ENCODE data around the gene KLK2.

The KLK2 gene

GRCh38 chr19:50873056-50873455, at the start of gene KLK2:
KLK2 (plus strand) TSS chr19:50873439; CDS start chr19:50873474, 35 bp downstream.
- DNase-seq: no peak

GRCh38 chr19:50826492-50827240, 46.6 kb upstream of the KLK2 start:
- DNase-seq: no peak

GRCh38 chr19:50827476-50827875, 45.8 kb upstream of the KLK2 start:
- DNase-seq: no peak

- DNase-seq: no peak
Measured at GRCh38 chr19:50829801-50830200, 43.4 kb upstream of the KLK2 start.

- DNase-seq: no peak
Measured at GRCh38 chr19:50830266-50831025, 42.8 kb upstream of the KLK2 start.

- no peak for DNase-seq
Measured at GRCh38 chr19:50831026-50831396, 42.2 kb upstream of the KLK2 start.

- no peak for DNase-seq
Measured at GRCh38 chr19:50832666-50833065, 40.6 kb upstream of the KLK2 start.

- no peak for DNase-seq
Measured at GRCh38 chr19:50833117-50833801, 40.0 kb upstream of the KLK2 start, which contains the start of gene KLK15. KLK15 (minus strand) TSS chr19:50833574; CDS start chr19:50831492, 2,082 bp downstream.

- no peak for DNase-seq
Measured at GRCh38 chr19:50833802-50834167, 39.5 kb upstream of the KLK2 start.

GRCh38 chr19:50835103-50835784, 38.0 kb upstream of the KLK2 start:
- DNase-seq: no peak

GRCh38 chr19:50835785-50836542, 37.3 kb upstream of the KLK2 start:
- peak; percentile 52 for DNase-seq

- no peak for DNase-seq
Measured at GRCh38 chr19:50836543-50837195, 36.6 kb upstream of the KLK2 start.

GRCh38 chr19:50837300-50837699, 35.9 kb upstream of the KLK2 start:
- DNase-seq: no peak

GRCh38 chr19:50838239-50838638, 35.0 kb upstream of the KLK2 start:
- no peak for DNase-seq

GRCh38 chr19:50839712-50840655, 33.3 kb upstream of the KLK2 start:
- DNase-seq: no peak

GRCh38 chr19:50842130-50842529, 31.1 kb upstream of the KLK2 start:
- DNase-seq: no peak

- no peak for DNase-seq
Measured at GRCh38 chr19:50843205-50843604, 30.0 kb upstream of the KLK2 start.

- DNase-seq: no peak
Measured at GRCh38 chr19:50843701-50844221, 29.5 kb upstream of the KLK2 start.

- no peak for DNase-seq
Measured at GRCh38 chr19:50844296-50844935, 28.8 kb upstream of the KLK2 start.

- no peak for DNase-seq
Measured at GRCh38 chr19:50850738-50851137, 22.5 kb upstream of the KLK2 start.

All from midbrain (tissue), 1 donor.